Lung (tissue), 12 donors: ENCODE results near the gene IL3RA. TPM values are rescaled to one million over a fixed set of nuclear protein-coding genes. Genes with fewer than 3 reads are reported as not detected.

Source experiments
- ATAC-seq: fragments of 200-7000 bp; cut with Tn5 transposase; one replicate; pipeline ENCODE4 v1.9.1; 2020; ENCODE audit warnings: moderate number of reproducible peaks; ENCODE audit not compliant: insufficient read depth, low FRiP score
- DNase-seq, 3 donors: peaks; one replicate each; pipeline ENCODE4 v3.0.0-alpha.2; 2013 to 2017
- H3K27ac ChIP-seq, 2 donors: one replicate each; pipeline ENCODE4 v1.5.1; 2013; ENCODE audit warnings: mild to moderate bottlenecking in 2 of 2, moderate library complexity in 2 of 2, control low read depth in 1 of 2, inconsistent platforms in 1 of 2, low read depth in 1 of 2, low read length in 1 of 2
- H3K27me3 ChIP-seq, 3 donors: one replicate each; pipeline ENCODE4 v1.5.1; 2013; ENCODE audit warnings: low read length in 2 of 3; ENCODE audit not compliant: control insufficient read depth in 3 of 3, insufficient read depth in 3 of 3
- H3K36me3 ChIP-seq, 4 donors: one replicate each; pipeline ENCODE4 v1.5.1; 2013; ENCODE audit warnings: low read length in 4 of 4, mild to moderate bottlenecking in 1 of 4, moderate library complexity in 1 of 4; ENCODE audit not compliant: control insufficient read depth in 4 of 4, insufficient read depth in 4 of 4
- H3K4me1 ChIP-seq, 5 donors: one replicate each; pipeline ENCODE4 v1.5.1; 2013; ENCODE audit warnings: low read length in 5 of 5, mild to moderate bottlenecking in 2 of 5, moderate library complexity in 1 of 5; ENCODE audit not compliant: control insufficient read depth in 5 of 5, insufficient read depth in 5 of 5
- H3K4me3 ChIP-seq: one replicate; pipeline ENCODE4 v1.5.1; 2013; ENCODE audit warnings: mild to moderate bottlenecking, control low read depth, moderate library complexity
- H3K9ac ChIP-seq, 2 donors: one replicate each; pipeline ENCODE4 v1.5.1; 2013; ENCODE audit warnings: low read length in 2 of 2, control low read depth in 1 of 2; ENCODE audit not compliant: insufficient read depth in 1 of 2
- H3K9me3 ChIP-seq, 4 donors: one replicate each; pipeline ENCODE4 v1.5.1; 2013; ENCODE audit warnings: low read length in 3 of 4, mild to moderate bottlenecking in 1 of 4, moderate library complexity in 1 of 4; ENCODE audit not compliant: control insufficient read depth in 4 of 4, insufficient read depth in 3 of 4
- CTCF ChIP-seq: IDR thresholded peaks from 2 replicates; pipeline ENCODE4 v1.5.1; 2012; ENCODE audit warnings: mild to moderate bottlenecking; ENCODE audit errors: control extremely low read depth, extremely low read depth
- WGBS, 2 donors: extraction: QIAGEN DNeasy Blood & Tissue Kit; methylation state at CpG; one replicate each; pipeline ENCODE4 v1.1.7; 2013; 5-methylcytosine and 5-hydroxymethylcytosine counted together
- polyA plus RNA-seq, 2 donors: library from polyadenylated mRNA; stranded (reverse); fragments of 200-250 nt; gene quantifications; one replicate each; pipeline ENCODE4 v1.2.1, GENCODE V29; 2013
- total RNA-seq, 2 donors: library from RNA; depleted of rRNA in 1 of 2; stranded (reverse); fragments of >200 nt in 1 of 2; gene quantifications; one replicate each; pipeline ENCODE4 v1.2.1, GENCODE V29; 2014 to 2021
- donor health status: control.
- donor health status: control.
- donor health status: Bipolar disorder and iron deficiency.
- donor health status: healthy.
- donor health status: DM: yes; HTN: yes; CAD: no.

IL3RA gene
- total and polyA plus RNA-seq, 4 donors, result 19.2 to 52.2 (median 20.5) TPM

- no peak for DNase-seq
- Histone ChIP-seq H3K27ac (no peak overlapping the region), H3K36me3 (peaks cover 0 to 21% (median 4%) of the 10 kb centered on the region in 4 donors), H3K4me1 (peaks cover 0 to 15% (median 2%) of the 10 kb centered on the region in 5 donors), H3K9ac (no peak overlapping the region), H3K9me3 (no peaks in the 10 kb centered on the region), H3K4me3 (no peak overlapping the region), H3K27me3 (no peaks in the 10 kb centered on the region)
- ATAC-seq, result no peak
- no peak for TF ChIP-seq CTCF
- WGBS, 2 donors, result 92 to 93% methylated on average over 29 of the region's 29 CpGs
Measured at GRCh38 chrX:1397441-1398270, 61.1 kb downstream of the IL3RA start.

GRCh38 chrX:1398431-1399340, 62.1 kb downstream of the IL3RA start:
- H3K36me3 ChIP-seq, result peaks cover 4 to 30% (median 12%) of the 10 kb centered on the region in 4 donors
- no peak overlapping the region for H3K4me3 ChIP-seq
- H3K9ac ChIP-seq, result no peak overlapping the region
- ATAC-seq, result no peak
- no peak overlapping the region for H3K27ac ChIP-seq
- no peak for DNase-seq
- no peaks in the 10 kb centered on the region for H3K27me3 ChIP-seq
- WGBS, 2 donors, result 84 to 93% methylated on average over 29 of the region's 29 CpGs
- H3K9me3 ChIP-seq, result no peaks in the 10 kb centered on the region
- peaks cover 0 to 8% (median 0%) of the 10 kb centered on the region in 5 donors for H3K4me1 ChIP-seq
- TF ChIP-seq CTCF, result no peak

GRCh38 chrX:1400049-1400448, 63.5 kb downstream of the IL3RA start:
- Histone ChIP-seq H3K9me3 (no peaks in the 10 kb centered on the region), H3K27me3 (no peaks in the 10 kb centered on the region), H3K4me3 (no peak overlapping the region), H3K4me1 (no peaks in the 10 kb centered on the region), H3K36me3 (peaks cover 6 to 36% (median 26%) of the 10 kb centered on the region in 4 donors), H3K9ac (no peak overlapping the region), H3K27ac (no peak overlapping the region)
- 86 to 96% methylated on average over 12 of the region's 12 CpGs for WGBS, 2 donors
- TF ChIP-seq CTCF, result no peak
- ATAC-seq, result no peak
- no peak for DNase-seq
